SU-DHL-6 (cell line): ENCODE data around the gene ENKD1.
"Not testable (repeated sequence)": the region's sequence is repeated elsewhere in the genome, so short reads cannot be mapped to it uniquely, and the experiment has no call there.

ENCODE experiments used
- H2AFZ ChIP-seq: fragments of 200-600 bp; sonication (generic); 2 replicates; pipeline ENCODE4 v1.6.1; 2014; ENCODE audit warnings: low read depth, mild to moderate bottlenecking, moderate library complexity, mixed read lengths, antibody characterized with exemption, low read length; ENCODE audit not compliant: severe bottlenecking
- H3F3A ChIP-seq: fragments of 200-600 bp; shearing (Covaris generic); 2 replicates; pipeline ENCODE4 v1.6.0; 2016; ENCODE audit warnings: antibody characterized with exemption, mild to moderate bottlenecking; ENCODE audit not compliant: insufficient read depth
- H3K27ac ChIP-seq: fragments of 200-600 bp; sonication (generic); 2 replicates; pipeline ENCODE4 v1.5.1; 2016; ENCODE audit warnings: low read depth, mild to moderate bottlenecking, low read length, moderate library complexity, mixed read lengths
- H3K27me3 ChIP-seq: fragments of 200-600 bp; sonication (generic), shearing (Covaris generic); 2 replicates; pipeline ENCODE4 v1.6.0; 2014; ENCODE audit warnings: mild to moderate bottlenecking, low read length
- H3K36me3 ChIP-seq: fragments of 200-600 bp; sonication (generic); 2 replicates; pipeline ENCODE4 v1.6.1; 2014; ENCODE audit warnings: mild to moderate bottlenecking, low read length, mixed read lengths
- H3K4me2 ChIP-seq: fragments of 300-600, 200-600 bp; shearing (Covaris generic), sonication (generic); 2 replicates; pipeline ENCODE4 v1.6.0; 2014; ENCODE audit warnings: low read length, low read depth, mild to moderate bottlenecking; ENCODE audit not compliant: poor library complexity, severe bottlenecking
- H3K4me3 ChIP-seq: fragments of 200-600 bp; sonication (generic); 2 replicates; pipeline ENCODE4 v1.5.1; 2014; ENCODE audit warnings: antibody characterized with exemption, low read length, mild to moderate bottlenecking, mixed read lengths; ENCODE audit not compliant: insufficient read depth, poor library complexity, severe bottlenecking
- H3K79me2 ChIP-seq: fragments of 200-600 bp; sonication (generic); 2 replicates; pipeline ENCODE4 v1.6.1; 2014; ENCODE audit warnings: mild to moderate bottlenecking, low read length, moderate library complexity; ENCODE audit not compliant: insufficient read depth
- H3K9ac ChIP-seq: fragments of 200-600 bp; sonication (generic); 2 replicates; pipeline ENCODE4 v1.7.0; 2014; ENCODE audit warnings: mild to moderate bottlenecking, low read length
- H3K9me2 ChIP-seq: fragments of 200-600 bp; sonication (generic); replicated peaks from 2 replicates; pipeline ENCODE4 v1.6.1; 2014; ENCODE audit warnings: low read length; ENCODE audit not compliant: insufficient read depth
- H3K9me3 ChIP-seq: fragments of 200-600 bp; sonication (generic); 2 replicates; pipeline ENCODE4 v1.6.1; 2014; ENCODE audit warnings: low read length, mixed read lengths; ENCODE audit not compliant: insufficient read depth
- H4K20me1 ChIP-seq: fragments of 200-600 bp; sonication (generic); 2 replicates; pipeline ENCODE4 v1.6.1; 2014; ENCODE audit warnings: low read depth, mild to moderate bottlenecking, antibody characterized with exemption, low read length, moderate library complexity, mixed read lengths
- EZH2phosphoT487 ChIP-seq: fragments of 200-600 bp; sonication (generic), shearing (Covaris generic); conservative IDR thresholded peaks from 2 replicates; pipeline ENCODE4 v1.6.1; 2018; ENCODE audit warnings: mild to moderate bottlenecking, antibody characterized with exemption, low read length, moderate library complexity, mixed read lengths
- TF ChIP-seq, protein P1 (sequence below): fragments of 200-600 bp; sonication (generic); IDR thresholded peaks from one replicate; pipeline ENCODE4 v1.5.1; 2017; ENCODE audit warnings: antibody characterized with exemption, mild to moderate bottlenecking, low read length, moderate library complexity; ENCODE audit not compliant: insufficient read depth, poor library complexity, severe bottlenecking

The ENKD1 gene

GRCh38 chr16:67694611-67695010 lies 28.1 kb upstream of the ENKD1 start:
- H3K79me2 ChIP-seq: peaks cover 27% of the 10 kb centered on the region
- H3K4me2 ChIP-seq: no peak overlapping the region
- H3F3A ChIP-seq: 0 out of 2 replicates have a peak, but pooled peaks cover 4% of the 10 kb centered on the region
- H3K27ac ChIP-seq: 0 out of 2 replicates have a peak overlapping the region, but pooled peaks have one; percentile 23
- H3K27me3 ChIP-seq: no peaks in the 10 kb centered on the region
- H2AFZ ChIP-seq: no peak overlapping the region
- no peak for TF ChIP-seq EZH2phosphoT487
- TF ChIP-seq, protein P1, sequence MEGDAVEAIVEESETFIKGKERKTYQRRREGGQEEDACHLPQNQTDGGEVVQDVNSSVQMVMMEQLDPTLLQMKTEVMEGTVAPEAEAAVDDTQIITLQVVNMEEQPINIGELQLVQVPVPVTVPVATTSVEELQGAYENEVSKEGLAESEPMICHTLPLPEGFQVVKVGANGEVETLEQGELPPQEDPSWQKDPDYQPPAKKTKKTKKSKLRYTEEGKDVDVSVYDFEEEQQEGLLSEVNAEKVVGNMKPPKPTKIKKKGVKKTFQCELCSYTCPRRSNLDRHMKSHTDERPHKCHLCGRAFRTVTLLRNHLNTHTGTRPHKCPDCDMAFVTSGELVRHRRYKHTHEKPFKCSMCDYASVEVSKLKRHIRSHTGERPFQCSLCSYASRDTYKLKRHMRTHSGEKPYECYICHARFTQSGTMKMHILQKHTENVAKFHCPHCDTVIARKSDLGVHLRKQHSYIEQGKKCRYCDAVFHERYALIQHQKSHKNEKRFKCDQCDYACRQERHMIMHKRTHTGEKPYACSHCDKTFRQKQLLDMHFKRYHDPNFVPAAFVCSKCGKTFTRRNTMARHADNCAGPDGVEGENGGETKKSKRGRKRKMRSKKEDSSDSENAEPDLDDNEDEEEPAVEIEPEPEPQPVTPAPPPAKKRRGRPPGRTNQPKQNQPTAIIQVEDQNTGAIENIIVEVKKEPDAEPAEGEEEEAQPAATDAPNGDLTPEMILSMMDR: no peak
- H3K4me3 ChIP-seq: no peak overlapping the region
- H3K9ac ChIP-seq: no peak overlapping the region
- no peaks in the 10 kb centered on the region for H4K20me1 ChIP-seq
- no peaks in the 10 kb centered on the region for H3K9me3 ChIP-seq
- no peaks in the 10 kb centered on the region for H3K36me3 ChIP-seq
- H3K9me2 ChIP-seq: no peaks in the 10 kb centered on the region

- H3K9ac ChIP-seq, H3K9me3 ChIP-seq, H3K36me3 ChIP-seq, H3K4me3 ChIP-seq, H2AFZ ChIP-seq, H3K27me3 ChIP-seq, H3K9me2 ChIP-seq, H4K20me1 ChIP-seq, H3F3A ChIP-seq: not testable (repeated sequence)
- Histone ChIP-seq H3K27ac (peak overlapping the region; percentile 38; the same call in 1 of the 2 replicates), H3K79me2 (peaks cover 19% of the 10 kb centered on the region; the same call in 1 of the 2 replicates), H3K4me2 (peak overlapping the region; percentile 33)
These were observed 27.2 kb upstream of the ENKD1 start for GRCh38 chr16:67693517-67694285.

DNA sequence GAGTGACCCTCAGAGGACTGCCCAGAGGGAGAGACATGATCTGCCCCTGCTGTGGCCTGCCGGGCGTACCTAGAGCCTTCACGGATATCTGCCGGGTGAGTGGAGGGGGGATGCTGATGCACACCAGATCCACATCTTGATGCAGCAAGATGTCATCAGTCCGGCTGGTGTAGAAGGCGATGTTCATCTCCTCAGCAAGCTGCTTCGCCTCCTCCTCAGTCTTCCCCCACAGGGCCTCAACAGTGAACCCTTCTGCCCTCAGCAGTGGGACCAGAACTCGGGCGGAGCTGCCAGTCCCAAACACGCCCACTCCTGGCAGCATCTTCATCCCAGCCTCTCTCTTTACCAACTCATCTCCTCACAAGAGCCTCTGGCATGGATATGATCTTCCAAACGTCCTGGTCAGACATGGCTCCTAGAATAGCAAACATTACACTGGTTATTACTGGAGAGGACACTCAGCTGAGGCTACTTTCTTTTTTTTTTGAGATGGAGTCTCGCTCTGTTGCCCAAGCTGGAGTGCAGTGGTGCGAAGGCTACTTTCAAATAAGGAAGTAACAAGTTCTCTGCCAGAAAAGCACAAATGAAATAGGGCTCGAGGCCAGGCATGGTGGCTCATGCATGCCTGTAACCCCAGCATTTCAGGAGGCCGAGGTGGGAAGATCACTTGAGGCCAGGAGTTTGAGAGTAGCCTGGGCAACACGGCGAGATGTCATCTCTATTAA lies 19.0 kb upstream of the ENKD1 start:
- H3K9me3 ChIP-seq: no peaks in the 10 kb centered on the region
- H3K27ac ChIP-seq: peak overlapping the region; percentile 18; the same call in 1 of the 2 replicates
- H3K27me3 ChIP-seq: no peaks in the 10 kb centered on the region
- peaks cover 5% of the 10 kb centered on the region; the same call in 1 of the 2 replicates for H3F3A ChIP-seq
- H3K36me3 ChIP-seq: no peaks in the 10 kb centered on the region
- peak overlapping the region; percentile 13 for H3K4me2 ChIP-seq
- no peak for TF ChIP-seq EZH2phosphoT487
- TF ChIP-seq, protein P1: no peak
- no peak overlapping the region for H3K4me3 ChIP-seq
- no peak overlapping the region for H2AFZ ChIP-seq
- H3K9ac ChIP-seq: no peak overlapping the region
- peaks cover 5% of the 10 kb centered on the region; the same call in 1 of the 2 replicates for H3K79me2 ChIP-seq
- H4K20me1 ChIP-seq: no peaks in the 10 kb centered on the region
- no peaks in the 10 kb centered on the region for H3K9me2 ChIP-seq

- TF ChIP-seq, protein P1: no peak
- TF ChIP-seq EZH2phosphoT487: no peak
These were observed 17.2 kb upstream of the ENKD1 start for GRCh38 chr16:67683767-67684166.

More at GRCh38 chr16:67683767-67684166, 17.2 kb upstream of the ENKD1 start:
- no peaks in the 10 kb centered on the region for H3K79me2 ChIP-seq
- no peaks in the 10 kb centered on the region for H3K36me3 ChIP-seq
- H4K20me1 ChIP-seq: no peaks in the 10 kb centered on the region
- no peak overlapping the region for H3K9ac ChIP-seq
- H3K27ac ChIP-seq: no peak overlapping the region
- no peak overlapping the region for H3K4me3 ChIP-seq
- H3K27me3 ChIP-seq: no peaks in the 10 kb centered on the region
- no peak overlapping the region for H2AFZ ChIP-seq
- H3K4me2 ChIP-seq: no peak overlapping the region
- peaks cover 5% of the 10 kb centered on the region; the same call in 1 of the 2 replicates for H3F3A ChIP-seq
- no peaks in the 10 kb centered on the region for H3K9me2 ChIP-seq
- H3K9me3 ChIP-seq: no peaks in the 10 kb centered on the region
